Measurements from ENCODE around the gene FOXR1. TPM values are rescaled to one million over a fixed set of nuclear protein-coding genes. Genes with fewer than 3 reads are reported as not detected.

Gene FOXR1
- total and polyA plus RNA-seq, 12 donors = 0.22 TPM; not detected in 11

DNA sequence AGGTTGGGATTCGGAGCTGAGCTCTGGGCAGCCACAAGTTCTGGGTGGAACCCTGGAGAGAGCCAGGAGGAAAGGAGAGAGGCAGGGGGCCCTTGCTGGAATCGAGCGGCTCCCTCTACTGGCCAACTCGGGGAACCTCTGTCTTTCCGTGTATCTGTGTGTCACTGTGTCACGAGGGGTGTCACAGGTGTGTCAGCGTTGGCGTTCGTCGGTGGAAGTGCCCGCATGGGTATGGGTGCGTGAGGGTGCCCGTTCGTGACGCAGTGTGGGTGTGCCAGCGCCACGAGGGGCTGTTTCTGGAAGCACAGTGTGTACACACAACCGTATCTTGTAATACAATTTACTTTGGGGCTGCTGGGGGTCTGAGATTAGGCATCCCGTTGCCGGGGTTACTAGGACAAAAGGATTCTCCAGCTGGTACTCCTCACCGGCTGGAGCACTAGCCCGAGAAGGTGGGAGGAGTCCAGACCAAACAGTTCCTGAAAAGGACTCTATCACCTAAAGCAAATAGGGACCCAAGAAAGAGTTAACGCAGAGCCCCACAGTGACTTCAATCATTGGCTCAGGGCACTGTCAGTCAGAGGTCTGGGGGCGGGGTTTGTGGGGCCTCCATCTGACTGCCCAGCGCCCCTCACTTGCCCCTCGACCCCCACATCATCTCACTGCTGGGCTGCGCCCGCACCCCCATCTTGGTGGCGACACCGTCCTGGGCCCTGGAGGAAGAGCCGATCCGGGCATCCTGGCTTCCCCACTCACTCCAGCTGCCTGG, 43.3 kb upstream of the FOXR1 start:
- 0 to 2% (median 0%) methylated on average over 11 to 32 of the region's 32 CpGs for WGBS, 4 donors
- H3K9me3 ChIP-seq (replicated peaks in 1 of 3) = no peaks in the 10 kb centered on the region
- peak; percentile 15 to 74 for TF ChIP-seq POLR2A (IDR thresholded peaks at IDR 0.05)
- TF ChIP-seq, protein P1, sequence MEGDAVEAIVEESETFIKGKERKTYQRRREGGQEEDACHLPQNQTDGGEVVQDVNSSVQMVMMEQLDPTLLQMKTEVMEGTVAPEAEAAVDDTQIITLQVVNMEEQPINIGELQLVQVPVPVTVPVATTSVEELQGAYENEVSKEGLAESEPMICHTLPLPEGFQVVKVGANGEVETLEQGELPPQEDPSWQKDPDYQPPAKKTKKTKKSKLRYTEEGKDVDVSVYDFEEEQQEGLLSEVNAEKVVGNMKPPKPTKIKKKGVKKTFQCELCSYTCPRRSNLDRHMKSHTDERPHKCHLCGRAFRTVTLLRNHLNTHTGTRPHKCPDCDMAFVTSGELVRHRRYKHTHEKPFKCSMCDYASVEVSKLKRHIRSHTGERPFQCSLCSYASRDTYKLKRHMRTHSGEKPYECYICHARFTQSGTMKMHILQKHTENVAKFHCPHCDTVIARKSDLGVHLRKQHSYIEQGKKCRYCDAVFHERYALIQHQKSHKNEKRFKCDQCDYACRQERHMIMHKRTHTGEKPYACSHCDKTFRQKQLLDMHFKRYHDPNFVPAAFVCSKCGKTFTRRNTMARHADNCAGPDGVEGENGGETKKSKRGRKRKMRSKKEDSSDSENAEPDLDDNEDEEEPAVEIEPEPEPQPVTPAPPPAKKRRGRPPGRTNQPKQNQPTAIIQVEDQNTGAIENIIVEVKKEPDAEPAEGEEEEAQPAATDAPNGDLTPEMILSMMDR (IDR thresholded peaks at IDR 0.05) = peak; percentile 85 to 98 (median 96)
- H3K4me1 ChIP-seq (replicated peaks in 1 of 2) = peaks cover 21 to 23% of the 10 kb centered on the region in 2 donors
- no peaks in the 10 kb centered on the region for H3K36me3 ChIP-seq (replicated peaks in 1 of 2)
- H3K27me3 ChIP-seq = no peaks in the 10 kb centered on the region
- H3K27ac ChIP-seq = peak overlapping the region; percentile 95 to 98 (median 97)
- peak overlapping the region; percentile 39 to 94 (median 69) for H3K4me3 ChIP-seq
- peak; percentile 95 to 98 (median 97) for DNase-seq
- intact Hi-C loops (cut with DNase I) = no loop called here

DNA sequence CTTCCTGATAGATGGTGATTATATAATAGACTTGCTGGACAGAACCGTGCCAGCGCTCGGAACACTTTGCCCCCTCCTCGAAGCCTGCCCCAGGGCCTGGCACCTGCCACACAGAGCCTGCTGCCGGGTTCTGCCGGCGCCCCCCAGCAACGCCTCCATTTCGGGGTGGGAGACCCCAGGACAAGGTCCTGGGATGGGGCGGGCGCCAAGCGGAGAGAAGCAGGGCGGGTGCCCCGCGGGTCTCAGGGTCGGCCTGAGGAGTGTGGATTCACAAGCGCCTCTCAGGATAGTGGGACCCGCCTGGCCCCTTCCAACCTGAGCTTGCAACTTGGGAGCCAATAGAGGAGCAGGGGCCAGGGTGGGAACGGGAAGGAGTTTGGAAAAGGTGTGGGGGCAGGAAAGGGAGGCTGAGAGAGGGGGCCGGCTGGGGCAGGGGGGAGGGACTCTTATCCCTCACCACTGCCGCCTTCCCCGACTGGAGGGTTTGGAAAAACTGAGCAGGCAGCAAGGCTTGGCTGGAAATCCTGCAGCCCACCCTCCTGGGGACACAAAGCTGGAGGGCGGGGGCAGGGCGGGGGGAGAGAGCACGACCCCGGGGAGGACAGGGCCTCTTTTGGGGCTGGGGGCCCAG, 42.6 kb upstream of the FOXR1 start:
- TF ChIP-seq, protein P1 (IDR thresholded peaks at IDR 0.05) = peak in 1 of 6 experiments; percentile 4
- peak in 1 of 2 donors; percentile 6 for TF ChIP-seq POLR2A (IDR thresholded peaks at IDR 0.05)
- Histone ChIP-seq H3K4me1 (replicated peaks in 1 of 2) (peaks cover 14 to 16% of the 10 kb centered on the region in 2 donors), H3K9me3 (replicated peaks in 1 of 3) (no peaks in the 10 kb centered on the region), H3K36me3 (replicated peaks in 1 of 2) (no peaks in the 10 kb centered on the region), H3K4me3 (peak overlapping the region; percentile 39 to 94 (median 69)), H3K27ac (peak overlapping the region; percentile 95 to 98 (median 97)), H3K27me3 (no peaks in the 10 kb centered on the region)
- DNase-seq = peak in 6 of 7 donors; percentile 65 to 78 (median 72)
- intact Hi-C loops (cut with DNase I) = no loop called here
- 0% methylated on average over 7 to 26 of the region's 26 CpGs for WGBS, 4 donors

DNA sequence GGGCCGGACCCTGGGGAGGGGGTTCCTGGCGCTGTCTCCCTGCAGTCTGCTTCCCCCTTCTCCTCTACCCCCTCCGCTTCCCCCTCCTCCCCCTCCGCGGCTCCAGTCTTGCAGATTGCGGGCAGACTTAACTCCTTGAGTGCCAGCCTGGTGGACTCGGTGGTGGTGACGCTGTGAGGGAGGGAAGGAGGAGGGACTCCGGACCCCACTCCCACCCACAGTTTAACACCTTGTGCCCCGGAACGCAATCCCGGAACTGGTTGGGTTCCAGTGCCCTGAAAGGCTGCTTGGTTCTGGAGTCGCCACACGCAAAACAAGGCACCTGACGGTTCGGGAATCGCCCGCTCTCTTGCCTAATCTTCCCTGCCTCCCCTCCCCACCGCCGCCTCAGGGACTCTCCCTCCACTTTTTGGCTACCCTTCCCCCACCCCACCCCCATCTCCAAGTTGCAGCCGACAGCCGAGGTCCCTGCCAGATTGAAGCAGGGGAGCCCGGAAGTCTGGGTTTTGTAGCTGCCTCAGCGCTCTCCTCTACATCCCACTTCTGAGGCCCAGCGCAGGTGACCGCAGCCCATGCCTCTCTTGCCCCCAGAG, 42.0 kb upstream of the FOXR1 start:
- intact Hi-C loops (cut with DNase I) = no loop called here
- Histone ChIP-seq H3K4me3 (peak overlapping the region; percentile 15 to 76 (median 50)), H3K27ac (peak overlapping the region; percentile 95 to 98 (median 97)), H3K36me3 (replicated peaks in 1 of 2) (no peaks in the 10 kb centered on the region), H3K9me3 (replicated peaks in 1 of 3) (no peaks in the 10 kb centered on the region), H3K4me1 (replicated peaks in 1 of 2) (peaks cover 13 to 15% of the 10 kb centered on the region in 2 donors), H3K27me3 (no peaks in the 10 kb centered on the region)
- WGBS, 4 donors = 0 to 7% (median 1%) methylated on average over 3 to 24 of the region's 26 CpGs
- peak; percentile 87 to 95 (median 93) for DNase-seq
- peak in 1 of 2 donors; percentile 19 for TF ChIP-seq POLR2A (IDR thresholded peaks at IDR 0.05)
- TF ChIP-seq, protein P1 (IDR thresholded peaks at IDR 0.05) = no peak

DNA sequence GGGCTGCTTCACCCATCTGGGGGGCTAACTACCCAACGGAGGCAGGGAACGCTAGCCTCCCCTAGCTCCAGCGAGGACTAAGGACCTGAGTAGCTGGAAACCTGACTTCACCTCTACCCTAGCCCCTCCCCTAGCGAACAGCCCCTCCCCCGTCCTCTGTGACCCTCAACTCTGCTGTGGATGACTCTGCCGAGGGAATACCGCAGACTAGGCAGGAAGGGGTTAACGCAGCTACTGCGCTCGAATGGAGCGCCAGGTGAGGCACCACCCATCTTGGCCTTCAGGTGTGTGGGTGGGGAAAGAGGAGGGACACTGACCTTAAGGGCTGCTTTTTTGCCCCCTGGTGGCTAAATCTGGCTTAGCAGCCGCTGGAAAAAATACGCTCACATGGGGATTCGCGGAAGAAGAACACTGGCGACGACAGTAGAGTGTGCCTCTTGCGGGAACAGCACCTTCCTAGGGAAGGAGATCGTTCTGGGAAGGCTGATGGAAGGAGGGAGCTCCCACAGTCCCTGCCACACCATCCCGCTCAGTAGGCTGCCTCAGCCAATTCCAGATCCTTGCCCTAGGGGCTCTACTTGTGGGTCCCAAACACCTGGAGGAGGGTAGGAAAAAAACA, 41.4 kb upstream of the FOXR1 start:
- WGBS, 4 donors = 1 to 2% (median 1%) methylated on average over 13 to 20 of the region's 20 CpGs
- no peaks in the 10 kb centered on the region for H3K36me3 ChIP-seq (replicated peaks in 1 of 2)
- intact Hi-C loops (cut with DNase I) = no loop called here
- peaks cover 13 to 15% of the 10 kb centered on the region in 2 donors for H3K4me1 ChIP-seq (replicated peaks in 1 of 2)
- peak overlapping the region; percentile 95 to 98 (median 97) for H3K27ac ChIP-seq
- no peaks in the 10 kb centered on the region for H3K27me3 ChIP-seq
- H3K4me3 ChIP-seq = peak overlapping the region in 2 of 4 donors; percentile 62 to 76
- TF ChIP-seq POLR2A (IDR thresholded peaks at IDR 0.05) = peak in 1 of 2 donors; percentile 28
- TF ChIP-seq, protein P1 (IDR thresholded peaks at IDR 0.05) = peak; percentile 93 to 99 (median 96)
- H3K9me3 ChIP-seq (replicated peaks in 1 of 3) = no peaks in the 10 kb centered on the region
- DNase-seq = peak; percentile 78 to 96 (median 87)
